Measurements from ENCODE around the gene ITGB1BP2. TPM values are rescaled to one million over a fixed set of nuclear protein-coding genes. Genes with fewer than 3 reads are reported as not detected.
"Not testable (repeated sequence)": the region's sequence is repeated elsewhere in the genome, so short reads cannot be mapped to it uniquely, and the experiment has no call there.

The ITGB1BP2 gene
- total and polyA plus RNA-seq, 12 donors = 0.18 to 3.2 (median 0.83) TPM; not detected in 1

DNA sequence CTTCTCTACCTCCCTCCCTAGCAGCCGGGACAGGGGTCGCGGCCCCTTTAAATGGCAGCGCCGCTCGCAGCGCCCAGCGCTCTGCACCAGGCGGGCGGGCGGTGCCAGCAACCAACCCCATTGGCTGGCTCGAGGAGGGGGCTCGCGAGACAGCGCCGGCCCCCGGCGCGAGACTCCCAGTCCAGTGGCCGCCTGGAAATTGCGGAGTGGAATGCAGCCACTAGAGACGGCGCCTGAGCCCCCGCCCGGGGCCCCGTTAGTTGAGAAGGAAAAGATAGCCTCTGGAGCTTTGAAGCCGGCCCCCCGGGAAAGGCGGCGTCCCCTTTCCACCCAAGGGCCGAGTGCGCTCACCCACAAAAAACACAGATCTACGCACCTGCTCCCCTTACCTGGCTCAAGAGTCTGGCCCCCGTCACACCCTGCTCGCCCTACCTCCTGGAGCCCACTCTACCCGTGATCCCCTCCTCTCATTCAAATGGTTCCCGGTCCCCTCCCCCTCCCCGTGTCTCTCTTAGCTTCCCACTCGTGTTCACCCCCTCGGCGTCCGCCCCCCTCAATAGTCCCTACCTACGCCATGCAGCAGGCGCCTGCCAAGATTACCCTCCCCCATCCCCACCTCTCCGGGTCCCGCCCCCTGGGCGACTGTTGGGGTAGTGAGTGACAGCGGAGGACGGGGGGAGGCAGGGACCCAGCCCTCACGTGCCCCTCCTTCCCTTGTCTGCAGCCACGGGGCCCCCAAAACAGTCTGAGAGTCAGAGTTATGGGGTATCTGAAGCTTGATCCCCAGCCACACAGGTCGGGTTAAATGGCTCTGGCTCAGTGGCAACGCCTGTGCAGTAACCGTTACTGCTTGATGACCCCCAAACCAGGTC is 47.2 kb upstream of the ITGB1BP2 start, which contains the start of gene ZMYM3:
ZMYM3 (minus strand) TSS at position 49 of the 872 bp plus-strand sequence. CDS start 885 bp downstream, outside the sequence.
- peak; percentile 39 to 72 for TF ChIP-seq POLR2A (IDR thresholded peaks at IDR 0.05)
- TF ChIP-seq, protein P1, sequence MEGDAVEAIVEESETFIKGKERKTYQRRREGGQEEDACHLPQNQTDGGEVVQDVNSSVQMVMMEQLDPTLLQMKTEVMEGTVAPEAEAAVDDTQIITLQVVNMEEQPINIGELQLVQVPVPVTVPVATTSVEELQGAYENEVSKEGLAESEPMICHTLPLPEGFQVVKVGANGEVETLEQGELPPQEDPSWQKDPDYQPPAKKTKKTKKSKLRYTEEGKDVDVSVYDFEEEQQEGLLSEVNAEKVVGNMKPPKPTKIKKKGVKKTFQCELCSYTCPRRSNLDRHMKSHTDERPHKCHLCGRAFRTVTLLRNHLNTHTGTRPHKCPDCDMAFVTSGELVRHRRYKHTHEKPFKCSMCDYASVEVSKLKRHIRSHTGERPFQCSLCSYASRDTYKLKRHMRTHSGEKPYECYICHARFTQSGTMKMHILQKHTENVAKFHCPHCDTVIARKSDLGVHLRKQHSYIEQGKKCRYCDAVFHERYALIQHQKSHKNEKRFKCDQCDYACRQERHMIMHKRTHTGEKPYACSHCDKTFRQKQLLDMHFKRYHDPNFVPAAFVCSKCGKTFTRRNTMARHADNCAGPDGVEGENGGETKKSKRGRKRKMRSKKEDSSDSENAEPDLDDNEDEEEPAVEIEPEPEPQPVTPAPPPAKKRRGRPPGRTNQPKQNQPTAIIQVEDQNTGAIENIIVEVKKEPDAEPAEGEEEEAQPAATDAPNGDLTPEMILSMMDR (IDR thresholded peaks at IDR 0.05) = no peak
- peaks cover 14% of the 10 kb centered on the region for H3K27me3 ChIP-seq
- intact Hi-C loops (cut with DNase I) = loop anchor here in 1 of 2 donors (5.0 kb wide), 1 partner anchor 33 kb away; no protein-coding TSS in a partner anchor
- peak within 1 kb of the TSS; percentile 33 to 60 (median 46) for H3K4me3 ChIP-seq
- H3K4me1 ChIP-seq (replicated peaks in 1 of 2) = peaks cover 0 to 7% of the 10 kb centered on the region in 2 donors
- peak within 1 kb of the TSS; percentile 72 to 92 (median 86) for H3K27ac ChIP-seq
- WGBS, 4 donors = 0 to 34% (median 15%) methylated on average over 6 to 54 of the region's 54 CpGs
- peak; percentile 86 to 92 (median 89) for DNase-seq
- H3K9me3 ChIP-seq (replicated peaks in 1 of 3) = no peaks in the 10 kb centered on the region
- H3K36me3 ChIP-seq (replicated peaks in 1 of 2) = peaks cover 0 to 15% of the 10 kb centered on the region in 2 donors

GRCh38 chrX:71256051-71256450 is 45.5 kb upstream of the ITGB1BP2 start:
- H3K36me3 ChIP-seq (replicated peaks in 1 of 2) = no peaks in the 10 kb centered on the region
- no peak for TF ChIP-seq POLR2A (IDR thresholded peaks at IDR 0.05)
- TF ChIP-seq, protein P1 (IDR thresholded peaks at IDR 0.05) = no peak
- 40 to 62% (median 59%) methylated on average over 6 of the region's 6 CpGs for whole genome bisulfite sequencing, 4 donors
- H3K9me3 ChIP-seq (replicated peaks in 1 of 3) = no peaks in the 10 kb centered on the region
- H3K27me3 ChIP-seq = peaks cover 14% of the 10 kb centered on the region
- intact Hi-C loops (cut with DNase I) = no loop called here
- H3K27ac ChIP-seq = peak overlapping the region; percentile 43 to 92 (median 86)
- peaks cover 0 to 7% of the 10 kb centered on the region in 2 donors for H3K4me1 ChIP-seq (replicated peaks in 1 of 2)
- H3K4me3 ChIP-seq = no peak overlapping the region
- DNase-seq = peak in 3 of 7 donors; percentile 28 to 49 (median 33)

DNA sequence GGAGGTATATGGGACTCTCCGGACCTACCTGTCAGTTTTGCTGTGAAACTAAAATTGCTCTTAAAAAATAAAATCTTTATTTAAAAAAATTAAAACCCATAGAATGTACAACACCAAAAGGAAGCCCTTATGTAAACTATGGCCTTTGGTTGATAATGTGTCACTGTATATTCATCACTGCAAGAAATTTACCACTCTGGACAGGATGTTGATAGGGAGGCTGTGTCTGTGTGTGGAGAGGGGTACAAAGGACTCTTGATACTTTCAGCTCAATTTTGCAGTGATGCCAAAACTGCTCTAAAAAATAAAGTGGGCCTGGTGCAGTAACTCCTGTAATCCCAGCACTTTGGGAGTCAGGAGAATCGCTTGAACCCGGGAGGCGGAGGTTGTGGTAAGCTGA is 44.7 kb upstream of the ITGB1BP2 start:
- Histone ChIP-seq H3K9me3 (replicated peaks in 1 of 3) (no peaks in the 10 kb centered on the region), H3K36me3 (replicated peaks in 1 of 2) (no peaks in the 10 kb centered on the region), H3K27me3 (peaks cover 12% of the 10 kb centered on the region), H3K27ac (no peak overlapping the region), H3K4me3 (no peak overlapping the region), H3K4me1 (replicated peaks in 1 of 2) (peaks cover 0 to 7% of the 10 kb centered on the region in 2 donors)
- no peak for DNase-seq
- intact Hi-C loops (cut with DNase I) = no loop called here
- no peak for TF ChIP-seq POLR2A (IDR thresholded peaks at IDR 0.05)
- TF ChIP-seq, protein P1 (IDR thresholded peaks at IDR 0.05) = no peak
- WGBS, 4 donors = 77 to 97% (median 92%) methylated on average over 4 of the region's 4 CpGs

GRCh38 chrX:71268624-71269023 is 32.9 kb upstream of the ITGB1BP2 start:
- H3K36me3 ChIP-seq (replicated peaks in 1 of 2); H3K27me3 ChIP-seq; intact Hi-C loops (cut with DNase I); H3K4me3 ChIP-seq; DNase-seq; H3K4me1 ChIP-seq (replicated peaks in 1 of 2); H3K9me3 ChIP-seq (replicated peaks in 1 of 3); H3K27ac ChIP-seq: not testable (repeated sequence)
